Measurements from ENCODE around the gene FUT1. TPM values are rescaled to one million over a fixed set of nuclear protein-coding genes. Genes with fewer than 3 reads are reported as not detected.

Gene FUT1
- total and polyA plus RNA-seq, 9 of the 15 experiments (the other 6 are each of a cell fraction or from before 2014, with no cell fraction given) = 2.3 to 18.5 (median 8.8) TPM

DNA sequence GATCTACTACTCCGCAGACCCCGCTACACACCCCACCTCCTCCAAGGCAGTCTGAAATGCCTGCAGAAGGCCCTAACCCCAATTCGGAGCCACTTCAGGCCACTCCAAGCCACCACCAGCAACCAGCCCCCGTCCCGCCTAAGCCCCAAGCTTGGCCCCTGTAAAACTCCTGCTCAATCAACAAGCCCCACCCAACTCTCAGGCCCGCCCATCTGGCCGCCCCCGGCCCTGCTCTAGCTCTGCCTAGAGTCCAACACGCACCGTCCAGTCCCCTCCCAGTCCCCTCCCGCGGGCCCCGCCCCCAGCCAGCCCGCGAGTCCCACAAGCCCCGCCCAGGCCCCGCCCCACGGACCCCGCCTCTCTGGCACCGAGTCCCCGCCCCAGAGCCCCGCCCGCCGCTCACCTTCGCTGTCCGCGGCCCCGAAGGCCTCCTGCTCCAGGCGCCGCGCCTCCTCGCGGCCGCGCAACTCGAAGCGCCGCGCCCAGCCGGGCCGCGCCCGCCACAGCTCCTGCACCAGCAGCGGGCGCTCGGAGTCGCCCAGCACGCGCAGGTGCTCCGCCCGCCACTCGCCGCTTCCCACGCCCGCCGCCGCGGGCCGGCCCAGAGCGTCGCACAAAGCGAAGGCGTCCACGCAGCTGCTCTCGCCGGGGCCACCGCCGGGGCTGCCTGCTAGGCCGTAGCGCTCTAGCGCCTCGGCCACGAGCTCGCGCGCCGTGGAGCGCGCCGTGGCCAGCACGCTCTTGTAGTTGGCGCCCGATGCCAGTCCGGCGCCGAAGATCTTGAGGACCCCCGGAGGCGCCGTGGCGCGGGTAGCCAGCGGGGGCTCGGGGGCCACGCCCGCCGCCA lies 13.7 kb downstream of the FUT1 start (continued):
- TF ChIP-seq, protein P1, sequence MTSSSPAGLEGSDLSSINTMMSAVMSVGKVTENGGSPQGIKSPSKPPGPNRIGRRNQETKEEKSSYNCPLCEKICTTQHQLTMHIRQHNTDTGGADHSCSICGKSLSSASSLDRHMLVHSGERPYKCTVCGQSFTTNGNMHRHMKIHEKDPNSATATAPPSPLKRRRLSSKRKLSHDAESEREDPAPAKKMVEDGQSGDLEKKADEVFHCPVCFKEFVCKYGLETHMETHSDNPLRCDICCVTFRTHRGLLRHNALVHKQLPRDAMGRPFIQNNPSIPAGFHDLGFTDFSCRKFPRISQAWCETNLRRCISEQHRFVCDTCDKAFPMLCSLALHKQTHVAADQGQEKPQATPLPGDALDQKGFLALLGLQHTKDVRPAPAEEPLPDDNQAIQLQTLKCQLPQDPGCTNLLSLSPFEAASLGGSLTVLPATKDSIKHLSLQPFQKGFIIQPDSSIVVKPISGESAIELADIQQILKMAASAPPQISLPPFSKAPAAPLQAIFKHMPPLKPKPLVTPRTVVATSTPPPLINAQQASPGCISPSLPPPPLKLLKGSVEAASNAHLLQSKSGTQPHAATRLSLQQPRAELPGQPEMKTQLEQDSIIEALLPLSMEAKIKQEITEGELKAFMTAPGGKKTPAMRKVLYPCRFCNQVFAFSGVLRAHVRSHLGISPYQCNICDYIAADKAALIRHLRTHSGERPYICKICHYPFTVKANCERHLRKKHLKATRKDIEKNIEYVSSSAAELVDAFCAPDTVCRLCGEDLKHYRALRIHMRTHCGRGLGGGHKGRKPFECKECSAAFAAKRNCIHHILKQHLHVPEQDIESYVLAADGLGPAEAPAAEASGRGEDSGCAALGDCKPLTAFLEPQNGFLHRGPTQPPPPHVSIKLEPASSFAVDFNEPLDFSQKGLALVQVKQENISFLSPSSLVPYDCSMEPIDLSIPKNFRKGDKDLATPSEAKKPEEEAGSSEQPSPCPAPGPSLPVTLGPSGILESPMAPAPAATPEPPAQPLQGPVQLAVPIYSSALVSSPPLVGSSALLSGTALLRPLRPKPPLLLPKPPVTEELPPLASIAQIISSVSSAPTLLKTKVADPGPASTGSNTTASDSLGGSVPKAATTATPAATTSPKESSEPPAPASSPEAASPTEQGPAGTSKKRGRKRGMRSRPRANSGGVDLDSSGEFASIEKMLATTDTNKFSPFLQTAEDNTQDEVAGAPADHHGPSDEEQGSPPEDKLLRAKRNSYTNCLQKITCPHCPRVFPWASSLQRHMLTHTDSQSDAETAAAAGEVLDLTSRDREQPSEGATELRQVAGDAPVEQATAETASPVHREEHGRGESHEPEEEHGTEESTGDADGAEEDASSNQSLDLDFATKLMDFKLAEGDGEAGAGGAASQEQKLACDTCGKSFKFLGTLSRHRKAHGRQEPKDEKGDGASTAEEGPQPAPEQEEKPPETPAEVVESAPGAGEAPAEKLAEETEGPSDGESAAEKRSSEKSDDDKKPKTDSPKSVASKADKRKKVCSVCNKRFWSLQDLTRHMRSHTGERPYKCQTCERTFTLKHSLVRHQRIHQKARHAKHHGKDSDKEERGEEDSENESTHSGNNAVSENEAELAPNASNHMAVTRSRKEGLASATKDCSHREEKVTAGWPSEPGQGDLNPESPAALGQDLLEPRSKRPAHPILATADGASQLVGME (CRISPR knock-in tag; IDR thresholded peaks at IDR 0.05) = peak; percentile 84; the same call in 1 of the 2 replicates
- TF ChIP-seq CHD2 (IDR thresholded peaks at IDR 0.05; ENCODE audit: low read depth, low read length) (no peak), ZC3H4 (CRISPR knock-in tag; IDR thresholded peaks at IDR 0.05; ENCODE audit: borderline replicate concordance) (no peak)

Measured in K562 (cell line).